ENCODE results near the gene PKD1L1.

PKD1L1 gene

GRCh38 chr7:47786557-47787248 lies 161.6 kb downstream of the PKD1L1 start:
- DNase-seq = peak; percentile 68

- DNase-seq = no peak
Measured at GRCh38 chr7:47785923-47786556, 162.2 kb downstream of the PKD1L1 start.

- no peak for DNase-seq
Measured at GRCh38 chr7:47783456-47784223, 164.6 kb downstream of the PKD1L1 start.

GRCh38 chr7:47782792-47783191 lies 165.5 kb downstream of the PKD1L1 start:
- DNase-seq = no peak

- DNase-seq = no peak
Measured at GRCh38 chr7:47782022-47782421, 166.2 kb downstream of the PKD1L1 start.

GRCh38 chr7:47780555-47780954 lies 167.7 kb downstream of the PKD1L1 start:
- no peak for DNase-seq

GRCh38 chr7:47779341-47779771 lies 168.9 kb downstream of the PKD1L1 start:
- no peak for DNase-seq

- no peak for DNase-seq
Measured at GRCh38 chr7:47778153-47778661, 170.1 kb downstream of the PKD1L1 start.

- no peak for DNase-seq
Measured at GRCh38 chr7:47777531-47778152, 170.6 kb downstream of the PKD1L1 start.

GRCh38 chr7:47776335-47776734 lies 171.9 kb downstream of the PKD1L1 start:
- no peak for DNase-seq

- DNase-seq = no peak
Measured at GRCh38 chr7:47775238-47775637, 173.0 kb downstream of the PKD1L1 start.

GRCh38 chr7:47772492-47772891 lies 175.8 kb downstream of the PKD1L1 start:
- DNase-seq = no peak

GRCh38 chr7:47771990-47772360 lies 176.3 kb downstream of the PKD1L1 start:
- no peak for DNase-seq

- no peak for DNase-seq
Measured at GRCh38 chr7:47771336-47771989, 176.8 kb downstream of the PKD1L1 start.

- no peak for DNase-seq
Measured at GRCh38 chr7:47766126-47766525, 182.1 kb downstream of the PKD1L1 start.

GRCh38 chr7:47765373-47765979 lies 182.8 kb downstream of the PKD1L1 start:
- no peak for DNase-seq

GRCh38 chr7:47764746-47765145 lies 183.5 kb downstream of the PKD1L1 start:
- DNase-seq = no peak

- DNase-seq = peak; percentile 45
Measured at GRCh38 chr7:47763063-47763974, 184.9 kb downstream of the PKD1L1 start.

GRCh38 chr7:47762746-47763062 lies 185.6 kb downstream of the PKD1L1 start:
- no peak for DNase-seq

GRCh38 chr7:47762207-47762606 lies 186.1 kb downstream of the PKD1L1 start:
- no peak for DNase-seq

GRCh38 chr7:47759056-47759706 lies 189.1 kb downstream of the PKD1L1 start:
- DNase-seq = no peak
